ENCODE data around the gene SAMD11. TPM values are rescaled to one million over a fixed set of nuclear protein-coding genes. Genes with fewer than 3 reads are reported as not detected.

SAMD11 gene
- total RNA-seq, 1 experiment from 2014 or later = 13.5 TPM

DNA sequence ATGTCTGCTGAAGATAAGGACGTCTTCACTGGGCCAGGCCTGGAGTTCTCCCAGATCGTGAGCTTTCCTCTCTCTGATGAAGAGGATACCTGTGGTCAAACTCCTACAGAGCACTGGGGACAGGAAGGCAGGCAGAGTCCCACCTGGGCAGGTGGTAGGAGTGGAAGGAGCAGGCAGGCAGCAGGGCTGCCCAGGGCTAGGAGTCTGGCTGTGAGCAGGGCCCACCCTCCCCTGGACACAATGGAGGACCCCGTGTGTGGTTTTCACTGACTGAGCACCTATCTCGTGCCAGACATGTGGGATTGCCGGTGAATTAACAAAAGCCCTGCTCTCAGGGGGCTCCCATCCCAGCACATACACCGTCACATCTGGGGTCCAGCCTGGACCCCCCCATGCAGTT lies 4.9 kb upstream of the SAMD11 start:
- Histone ChIP-seq H4K8ac (replicated peaks; ENCODE audit: insufficient read length, low read depth, low read length) (no peak overlapping the region), H4K91ac (ENCODE audit: insufficient read length, low read depth, low read length) (no peak overlapping the region), H3K4me2 (ENCODE audit: insufficient read depth, insufficient read length, low read length) (no peak overlapping the region), H3K14ac (ENCODE audit: insufficient read depth, low read length) (no peak overlapping the region), H4K5ac (ENCODE audit: insufficient read length, low read depth, low read length) (no peak overlapping the region), H2AK5ac (ENCODE audit: insufficient read length, low read length) (no peak overlapping the region), H2BK12ac (ENCODE audit: insufficient read length, low read depth, low read length) (no peak overlapping the region), H3K4ac (ENCODE audit: low read depth, low read length) (no peak overlapping the region), H3T11ph (ENCODE audit: low read length) (no peak overlapping the region), H3K23me2 (ENCODE audit: insufficient read length, low read depth, low read length, poor library complexity, severe bottlenecking) (no peaks in the 10 kb centered on the region), H3K27me3 (ENCODE audit: insufficient read depth, low read length) (peaks cover 38% of the 10 kb centered on the region), H2BK120ac (ENCODE audit: low read depth, low read length, poor library complexity, severe bottlenecking) (no peak overlapping the region), H3K27ac (ENCODE audit: insufficient read length, low read depth, low read length) (no peak overlapping the region), H3K9me3 (ENCODE audit: control insufficient read depth, low read depth, low read length) (no peaks in the 10 kb centered on the region), H2BK5ac (ENCODE audit: insufficient read length, low read length) (no peak overlapping the region), H2BK20ac (ENCODE audit: low read depth, low read length, poor library complexity, severe bottlenecking) (no peak overlapping the region), H3K79me1 (ENCODE audit: insufficient read depth, low read depth, low read length, poor library complexity, severe bottlenecking) (no peaks in the 10 kb centered on the region), H3K9ac (ENCODE audit: extremely low read depth, insufficient read length, low read length) (no peak overlapping the region), H3K79me2 (ENCODE audit: insufficient read depth, low read length) (no peaks in the 10 kb centered on the region), H2AFZ (ENCODE audit: low read length) (no peak overlapping the region), H3K18ac (ENCODE audit: insufficient read length, low read depth, low read length) (no peak overlapping the region), H4K20me1 (ENCODE audit: control insufficient read depth, insufficient read depth, insufficient read length) (peaks cover 6% of the 10 kb centered on the region), H3K23ac (ENCODE audit: insufficient read length, low read depth, low read length) (no peak overlapping the region), H2BK15ac (ENCODE audit: low read depth, low read length) (no peak overlapping the region), H3K56ac (ENCODE audit: insufficient read length, low read depth, low read length) (no peak overlapping the region), H3K4me1 (ENCODE audit: insufficient read depth, low read length) (no peaks in the 10 kb centered on the region)
- Mint-ChIP-seq H3K4me3 (peak overlapping the region in 1 of 2 experiments; percentile 3; a peak in 1 of 5 replicates), H3K36me3 (ENCODE audit: insufficient read depth in 1 of 3, low read depth in 3 of 3) (peaks cover 0 to 4% (median 0%) of the 10 kb centered on the region in 3 experiments; a peak in 3 of 7 replicates), H3K27me3 (ENCODE audit: low read depth) (peaks cover 98% of the 10 kb centered on the region), H3K9me3 (peaks cover 2 to 5% of the 10 kb centered on the region in 2 experiments; a peak in 2 of 5 replicates), H3K4me1 (peaks cover 17 to 22% of the 10 kb centered on the region in 2 experiments), H3K27ac (no peak overlapping the region)
- TF ChIP-seq CTCF (conservative IDR thresholded peaks at IDR 0.05) = no peak
- DNase-seq = no peak
- no CpG with 5 or more reads among the region's 6 CpGs for WGBS (ENCODE audit: extremely low coverage, insufficient read length, low lambda C conversion rate)

All from H9 (cell line).